HepG2 (cell line): ENCODE measurements around the gene PTK7. TPM values are rescaled to one million over a fixed set of nuclear protein-coding genes. Genes with fewer than 3 reads are reported as not detected.

Source experiments
- CBX2 ChIP-seq, 2 experiments: fragments of 200-600 bp in 1 of 2; sonication (generic); formaldehyde crosslinking in 1 of 2; IDR thresholded peaks; 2 replicates each; pipeline versions ENCODE4 v1.7.0 to v1.8.1; 2018 to 2022; ENCODE audit warnings: low read depth in 2 of 2, low read length in 1 of 2, mild to moderate bottlenecking in 1 of 2, missing genetic modification reagents in 1 of 2
- CEBPG ChIP-seq: IDR thresholded peaks from 2 replicates; pipeline ENCODE4 v1.6.1; 2016
- DNMT1 ChIP-seq: sonication (generic); formaldehyde crosslinking; IDR thresholded peaks from 2 replicates; pipeline ENCODE4 v1.5.1; 2020; ENCODE audit warnings: mild to moderate bottlenecking, missing genetic modification reagents
- DPF2 ChIP-seq: sonication (generic); formaldehyde crosslinking; IDR thresholded peaks from 2 replicates; pipeline ENCODE4 v1.4.0; 2020; ENCODE audit warnings: mild to moderate bottlenecking, low read depth, missing genetic modification reagents, borderline replicate concordance
- ELF4 ChIP-seq: sonication (generic); formaldehyde crosslinking; IDR thresholded peaks from 2 replicates; pipeline ENCODE4 v1.5.0; 2020; ENCODE audit warnings: missing genetic modification reagents, mild to moderate bottlenecking, moderate library complexity, borderline replicate concordance
- FOXA1 ChIP-seq, 2 experiments: fragments of 450-650 bp in 1 of 2; sonication (generic) in 1 of 2; formaldehyde crosslinking in 1 of 2; IDR thresholded peaks; 2 replicates each; pipeline versions ENCODE4 v1.4.0 to v1.6.1; 2016 to 2020; ENCODE audit warnings: missing genetic modification reagents in 1 of 2
- JARID2 ChIP-seq: sonication (generic); formaldehyde crosslinking; IDR thresholded peaks from 2 replicates; pipeline ENCODE4 v1.8.1; 2023; ENCODE audit warnings: missing genetic modification reagents, inconsistent platforms; ENCODE audit not compliant: insufficient replicate concordance
- NCOR1 ChIP-seq: fragments of 200-600 bp; sonication (generic); IDR thresholded peaks from 2 replicates; pipeline ENCODE4 v1.7.0; 2017; ENCODE audit warnings: antibody characterized with exemption, low read length, borderline replicate concordance
- THAP11 ChIP-seq: IDR thresholded peaks from 2 replicates; pipeline ENCODE4 v1.6.1; 2016; ENCODE audit warnings: missing biosample characterization, missing genetic modification reagents
- ZC3H13 ChIP-seq: sonication (generic); formaldehyde crosslinking; IDR thresholded peaks from 2 replicates; pipeline ENCODE4 v1.8.1; 2023; ENCODE audit warnings: mild to moderate bottlenecking, missing genetic modification reagents, moderate library complexity
- ZNF12 ChIP-seq: sonication (generic); formaldehyde crosslinking; IDR thresholded peaks from 2 replicates; pipeline ENCODE4 v1.5.0; 2020; ENCODE audit warnings: missing genetic modification reagents
- ZNF335 ChIP-seq: sonication (generic); formaldehyde crosslinking; IDR thresholded peaks from 2 replicates; pipeline ENCODE4 v1.4.0; 2020; ENCODE audit warnings: missing genetic modification reagents
- ZNF614 ChIP-seq: IDR thresholded peaks from 2 replicates; pipeline ENCODE4 v1.6.1; 2018; ENCODE audit warnings: missing biosample characterization, missing genetic modification reagents, inconsistent platforms, borderline replicate concordance
- ZNF615 ChIP-seq: sonication (generic); formaldehyde crosslinking; IDR thresholded peaks from 2 replicates; pipeline ENCODE4 v1.5.0; 2020; ENCODE audit warnings: mild to moderate bottlenecking, missing genetic modification reagents, borderline replicate concordance
- ZNF703 ChIP-seq: sonication (generic); formaldehyde crosslinking; IDR thresholded peaks from 2 replicates; pipeline ENCODE4 v1.5.1; 2020; ENCODE audit warnings: missing genetic modification reagents, mild to moderate bottlenecking, moderate library complexity, borderline replicate concordance
- ZNF746 ChIP-seq: sonication (generic); formaldehyde crosslinking; IDR thresholded peaks from 2 replicates; pipeline ENCODE4 v1.8.0; 2022; ENCODE audit warnings: mild to moderate bottlenecking, missing genetic modification reagents
- ZNF800 ChIP-seq: sonication (generic); formaldehyde crosslinking; IDR thresholded peaks from 2 replicates; pipeline ENCODE4 v1.4.0; 2020; ENCODE audit warnings: missing genetic modification reagents
- polyA plus RNA-seq, 8 experiments: library from polyadenylated mRNA; depleted of rRNA in 3 of 8; stranded (reverse) in 7 of 8; unstranded in 1 of 8; fragments of >200 nt; fragmentation: Illumina TruSeq in 4 of 8; extraction: Trizol in 4 of 8; gene quantifications; 2 replicates each; pipeline versions ENCODE4 v1.2.1 to v1.2.3, GENCODE V29; 2011 to 2016; ENCODE audit warnings: low read depth in 4 of 8, missing spikeins in 1 of 8, mixed read lengths in 1 of 8; ENCODE audit not compliant: insufficient read depth in 1 of 8
- total RNA-seq, 5 experiments: library from RNA; depleted of rRNA; stranded (reverse); fragments of >200 nt; fragmentation: Illumina TruSeq; extraction: Trizol; gene quantifications; 2 replicates each; pipeline ENCODE4 v1.2.3, GENCODE V29; 2016; ENCODE audit warnings: low read depth in 1 of 5
- TF ChIP-seq, protein P1 (sequence below): sonication (generic); formaldehyde crosslinking; IDR thresholded peaks from 2 replicates; pipeline ENCODE4 v1.4.0; 2020; ENCODE audit warnings: missing genetic modification reagents, mild to moderate bottlenecking, borderline replicate concordance
- TF ChIP-seq, protein P2 (sequence below): sonication (generic); formaldehyde crosslinking; conservative IDR thresholded peaks from 2 replicates; pipeline ENCODE4 v1.8.0; 2022; ENCODE audit warnings: mild to moderate bottlenecking, moderate library complexity, missing genetic modification reagents
- TF ChIP-seq, protein P3 (sequence below): sonication (generic); formaldehyde crosslinking; IDR thresholded peaks from 2 replicates; pipeline ENCODE4 v1.4.0; 2020; ENCODE audit warnings: missing genetic modification reagents; ENCODE audit errors: not compliant biosample characterization

PTK7 gene
- total and polyA plus RNA-seq, 2 of the 13 experiments (the other 11 are each of a cell fraction or from before 2014, with no cell fraction given), result 98.5 to 99.8 TPM

DNA sequence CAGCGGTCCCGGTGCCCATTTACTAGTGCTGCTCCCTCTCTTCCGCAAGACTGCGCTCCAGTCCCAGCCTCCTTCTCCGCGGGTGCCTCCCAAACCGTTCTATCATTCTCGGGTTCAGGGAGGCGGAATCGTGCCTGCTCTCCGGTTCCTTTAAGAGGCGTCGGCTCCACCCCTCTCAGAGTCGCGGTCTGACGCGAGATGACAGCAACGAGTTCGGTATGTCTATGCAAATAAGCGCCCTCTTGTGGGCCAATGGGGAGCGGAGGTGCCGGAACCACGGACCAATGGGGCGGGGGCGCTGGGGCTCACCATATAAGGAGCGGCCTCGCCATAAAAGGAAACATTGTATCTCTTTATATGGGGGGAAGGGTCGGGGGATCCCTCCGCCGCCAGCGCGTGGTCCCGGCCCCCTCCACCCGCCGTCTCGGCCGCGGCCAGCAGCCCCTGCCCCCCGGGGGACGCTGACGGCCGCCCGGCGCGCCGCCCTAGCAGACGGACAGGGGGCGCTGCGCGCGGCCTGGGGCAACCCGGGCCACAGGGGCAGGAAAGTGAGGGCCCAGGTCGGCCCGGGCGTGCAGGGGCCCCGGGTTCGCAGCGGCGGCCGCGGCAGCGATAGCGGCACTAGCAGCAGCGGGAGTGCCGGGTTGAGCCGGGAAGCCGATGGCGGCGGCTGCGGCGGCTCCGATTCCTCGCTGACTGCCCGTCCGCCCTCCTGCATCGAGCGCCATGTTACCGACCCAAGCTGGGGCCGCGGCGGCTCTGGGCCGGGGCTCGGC lies 95.0 kb downstream of the PTK7 start, which contains the start of gene SRF (continued):
- TF ChIP-seq NCOR1, result no peak
- TF ChIP-seq CBX2 (IDR thresholded peaks at IDR 0.05; ENCODE audit: low read depth, low read length), result no peak
- no peak for TF ChIP-seq CBX2 (CRISPR knock-in tag; IDR thresholded peaks at IDR 0.05; ENCODE audit: low read depth)
- TF ChIP-seq ZNF615, result no peak
- TF ChIP-seq, protein P1, sequence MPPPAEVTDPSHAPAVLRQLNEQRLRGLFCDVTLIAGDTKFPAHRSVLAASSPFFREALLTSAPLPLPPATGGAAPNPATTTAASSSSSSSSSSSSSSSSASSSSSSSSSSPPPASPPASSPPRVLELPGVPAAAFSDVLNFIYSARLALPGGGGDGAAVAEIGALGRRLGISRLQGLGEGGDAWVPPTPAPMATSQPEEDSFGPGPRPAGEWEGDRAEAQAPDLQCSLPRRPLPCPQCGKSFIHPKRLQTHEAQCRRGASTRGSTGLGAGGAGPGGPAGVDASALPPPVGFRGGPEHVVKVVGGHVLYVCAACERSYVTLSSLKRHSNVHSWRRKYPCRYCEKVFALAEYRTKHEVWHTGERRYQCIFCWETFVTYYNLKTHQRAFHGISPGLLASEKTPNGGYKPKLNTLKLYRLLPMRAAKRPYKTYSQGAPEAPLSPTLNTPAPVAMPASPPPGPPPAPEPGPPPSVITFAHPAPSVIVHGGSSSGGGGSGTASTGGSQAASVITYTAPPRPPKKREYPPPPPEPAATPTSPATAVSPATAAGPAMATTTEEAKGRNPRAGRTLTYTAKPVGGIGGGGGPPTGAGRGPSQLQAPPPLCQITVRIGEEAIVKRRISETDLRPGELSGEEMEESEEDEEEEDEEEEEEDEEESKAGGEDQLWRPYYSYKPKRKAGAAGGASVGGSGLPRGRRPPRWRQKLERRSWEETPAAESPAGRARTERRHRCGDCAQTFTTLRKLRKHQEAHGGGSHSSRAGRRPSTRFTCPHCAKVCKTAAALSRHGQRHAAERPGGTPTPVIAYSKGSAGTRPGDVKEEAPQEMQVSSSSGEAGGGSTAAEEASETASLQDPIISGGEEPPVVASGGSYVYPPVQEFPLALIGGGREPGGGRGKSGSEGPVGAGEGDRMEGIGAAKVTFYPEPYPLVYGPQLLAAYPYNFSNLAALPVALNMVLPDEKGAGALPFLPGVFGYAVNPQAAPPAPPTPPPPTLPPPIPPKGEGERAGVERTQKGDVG (CRISPR knock-in tag), result no peak
- no peak for TF ChIP-seq FOXA1 (IDR thresholded peaks at IDR 0.05)
- TF ChIP-seq FOXA1 (CRISPR knock-in tag; IDR thresholded peaks at IDR 0.05), result peak; percentile 62; the same call in 1 of the 2 replicates
- 0 out of 2 replicates have a peak, but pooled peaks have one; percentile 32 for TF ChIP-seq ZNF800 (CRISPR knock-in tag)
- no peak for TF ChIP-seq ZNF335 (CRISPR knock-in tag)
- TF ChIP-seq DNMT1 (CRISPR knock-in tag), result peak; percentile 67
- TF ChIP-seq THAP11 (CRISPR knock-in tag), result peak; percentile 78
- TF ChIP-seq, protein P2, sequence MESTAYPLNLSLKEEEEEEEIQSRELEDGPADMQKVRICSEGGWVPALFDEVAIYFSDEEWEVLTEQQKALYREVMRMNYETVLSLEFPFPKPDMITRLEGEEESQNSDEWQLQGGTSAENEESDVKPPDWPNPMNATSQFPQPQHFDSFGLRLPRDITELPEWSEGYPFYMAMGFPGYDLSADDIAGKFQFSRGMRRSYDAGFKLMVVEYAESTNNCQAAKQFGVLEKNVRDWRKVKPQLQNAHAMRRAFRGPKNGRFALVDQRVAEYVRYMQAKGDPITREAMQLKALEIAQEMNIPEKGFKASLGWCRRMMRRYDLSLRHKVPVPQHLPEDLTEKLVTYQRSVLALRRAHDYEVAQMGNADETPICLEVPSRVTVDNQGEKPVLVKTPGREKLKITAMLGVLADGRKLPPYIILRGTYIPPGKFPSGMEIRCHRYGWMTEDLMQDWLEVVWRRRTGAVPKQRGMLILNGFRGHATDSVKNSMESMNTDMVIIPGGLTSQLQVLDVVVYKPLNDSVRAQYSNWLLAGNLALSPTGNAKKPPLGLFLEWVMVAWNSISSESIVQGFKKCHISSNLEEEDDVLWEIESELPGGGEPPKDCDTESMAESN, result 0 out of 2 replicates have a peak, but pooled peaks have one; percentile 15
- no peak for TF ChIP-seq DPF2 (CRISPR knock-in tag)
- TF ChIP-seq, protein P3, sequence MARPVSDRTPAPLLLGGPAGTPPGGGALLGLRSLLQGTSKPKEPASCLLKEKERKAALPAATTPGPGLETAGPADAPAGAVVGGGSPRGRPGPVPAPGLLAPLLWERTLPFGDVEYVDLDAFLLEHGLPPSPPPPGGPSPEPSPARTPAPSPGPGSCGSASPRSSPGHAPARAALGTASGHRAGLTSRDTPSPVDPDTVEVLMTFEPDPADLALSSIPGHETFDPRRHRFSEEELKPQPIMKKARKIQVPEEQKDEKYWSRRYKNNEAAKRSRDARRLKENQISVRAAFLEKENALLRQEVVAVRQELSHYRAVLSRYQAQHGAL (CRISPR knock-in tag), result no peak
- TF ChIP-seq JARID2, result no peak
- 0 out of 2 replicates have a peak, but pooled peaks have one; percentile 8 for TF ChIP-seq ZNF614 (CRISPR knock-in tag)
- TF ChIP-seq ZNF746 (CRISPR knock-in tag), result peak; percentile 14; the same call in 1 of the 2 replicates
- no peak for TF ChIP-seq CEBPG (CRISPR knock-in tag)
- peak; percentile 73; the same call in 1 of the 2 replicates for TF ChIP-seq ZC3H13 (CRISPR knock-in tag)
- no peak for TF ChIP-seq ELF4 (CRISPR knock-in tag)
- no peak for TF ChIP-seq ZNF12 (CRISPR knock-in tag)
- no peak; the same call in 1 of the 2 replicates for TF ChIP-seq ZNF703 (CRISPR knock-in tag)
